GM18499 (cell line): ENCODE measurements around the gene LGALS12.

ENCODE experiments used
- ATAC-seq: cut with Tn5 transposase; IDR thresholded peaks from one replicate; pipeline ENCODE4 v1.9.1; 2021; ENCODE audit warnings: moderate number of reproducible peaks; ENCODE audit not compliant: insufficient read depth, unreplicated experiment

The LGALS12 gene

GRCh38 chr11:63505857-63506528 is at the start of gene LGALS12:
TSS of gene LGALS12 (plus strand) at chr11:63506084. CDS start at chr11:63506459, 375 bp downstream.
- no peak for ATAC-seq

- no peak for ATAC-seq
These were observed 46.3 kb upstream of the LGALS12 start for GRCh38 chr11:63459586-63459985.

GRCh38 chr11:63462137-63462536 is 43.7 kb upstream of the LGALS12 start:
- ATAC-seq, result no peak

GRCh38 chr11:63470311-63470710 is 35.6 kb upstream of the LGALS12 start:
- no peak for ATAC-seq

- ATAC-seq, result no peak
These were observed 33.5 kb upstream of the LGALS12 start for GRCh38 chr11:63472372-63472771.

GRCh38 chr11:63476618-63477017 is 29.3 kb upstream of the LGALS12 start:
- ATAC-seq, result no peak

GRCh38 chr11:63478896-63479295 is 27.0 kb upstream of the LGALS12 start:
- ATAC-seq, result no peak

- no peak for ATAC-seq
These were observed 25.8 kb upstream of the LGALS12 start for GRCh38 chr11:63480039-63480438.

- ATAC-seq, result no peak
These were observed 20.1 kb upstream of the LGALS12 start for GRCh38 chr11:63485777-63486176.

GRCh38 chr11:63488789-63489188 is 17.1 kb upstream of the LGALS12 start:
- no peak for ATAC-seq

GRCh38 chr11:63489879-63490278 is 16.0 kb upstream of the LGALS12 start:
- no peak for ATAC-seq

- ATAC-seq, result no peak
These were observed 15.2 kb upstream of the LGALS12 start, which contains the start of gene PLAAT5 for GRCh38 chr11:63490551-63491239. TSS of gene PLAAT5 (minus strand) at chr11:63491167. CDS start at chr11:63491034, 133 bp downstream.

GRCh38 chr11:63491240-63491587 is 14.7 kb upstream of the LGALS12 start:
- ATAC-seq, result no peak

- no peak for ATAC-seq
These were observed 14.1 kb upstream of the LGALS12 start for GRCh38 chr11:63491636-63492372.

GRCh38 chr11:63492441-63492840 is 13.4 kb upstream of the LGALS12 start:
- ATAC-seq, result no peak

GRCh38 chr11:63493127-63493526 is 12.8 kb upstream of the LGALS12 start:
- ATAC-seq, result no peak

- ATAC-seq, result no peak
These were observed 10.9 kb upstream of the LGALS12 start for GRCh38 chr11:63494975-63495374.

GRCh38 chr11:63499874-63500273 is 6.0 kb upstream of the LGALS12 start:
- ATAC-seq, result no peak

- ATAC-seq, result no peak
These were observed 4.6 kb upstream of the LGALS12 start for GRCh38 chr11:63501236-63501635.

GRCh38 chr11:63502252-63502820 is 3.5 kb upstream of the LGALS12 start:
- no peak for ATAC-seq

GRCh38 chr11:63503492-63503891 is 2.4 kb upstream of the LGALS12 start:
- no peak for ATAC-seq
